ENCODE measurements around the gene MARCHF3. TPM values are rescaled to one million over a fixed set of nuclear protein-coding genes. Genes with fewer than 3 reads are reported as not detected.

MARCHF3 gene
- total RNA-seq, 4 donors from 2014 or later: 23.4 to 53.7 (median 29.3) TPM

- TF ChIP-seq, protein P1, sequence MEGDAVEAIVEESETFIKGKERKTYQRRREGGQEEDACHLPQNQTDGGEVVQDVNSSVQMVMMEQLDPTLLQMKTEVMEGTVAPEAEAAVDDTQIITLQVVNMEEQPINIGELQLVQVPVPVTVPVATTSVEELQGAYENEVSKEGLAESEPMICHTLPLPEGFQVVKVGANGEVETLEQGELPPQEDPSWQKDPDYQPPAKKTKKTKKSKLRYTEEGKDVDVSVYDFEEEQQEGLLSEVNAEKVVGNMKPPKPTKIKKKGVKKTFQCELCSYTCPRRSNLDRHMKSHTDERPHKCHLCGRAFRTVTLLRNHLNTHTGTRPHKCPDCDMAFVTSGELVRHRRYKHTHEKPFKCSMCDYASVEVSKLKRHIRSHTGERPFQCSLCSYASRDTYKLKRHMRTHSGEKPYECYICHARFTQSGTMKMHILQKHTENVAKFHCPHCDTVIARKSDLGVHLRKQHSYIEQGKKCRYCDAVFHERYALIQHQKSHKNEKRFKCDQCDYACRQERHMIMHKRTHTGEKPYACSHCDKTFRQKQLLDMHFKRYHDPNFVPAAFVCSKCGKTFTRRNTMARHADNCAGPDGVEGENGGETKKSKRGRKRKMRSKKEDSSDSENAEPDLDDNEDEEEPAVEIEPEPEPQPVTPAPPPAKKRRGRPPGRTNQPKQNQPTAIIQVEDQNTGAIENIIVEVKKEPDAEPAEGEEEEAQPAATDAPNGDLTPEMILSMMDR (IDR thresholded peaks at IDR 0.05): no peak
- TF ChIP-seq POLR2A (IDR thresholded peaks at IDR 0.05): no peak
- WGBS, 2 donors: 36 to 44% methylated on average over 3 of the region's 3 CpGs
- no peak overlapping the region for H3K4me3 ChIP-seq (ENCODE audit: low read depth, poor library complexity, severe bottlenecking)
- DNase-seq (ENCODE audit: low spot score in 2 of 2): no peak
- intact Hi-C loops (cut with DNase I; ENCODE audit: low total_unique reads): no loop called here
Observed at GRCh38 chr5:126865299-126865698, 165.1 kb downstream of the MARCHF3 start.

DNA sequence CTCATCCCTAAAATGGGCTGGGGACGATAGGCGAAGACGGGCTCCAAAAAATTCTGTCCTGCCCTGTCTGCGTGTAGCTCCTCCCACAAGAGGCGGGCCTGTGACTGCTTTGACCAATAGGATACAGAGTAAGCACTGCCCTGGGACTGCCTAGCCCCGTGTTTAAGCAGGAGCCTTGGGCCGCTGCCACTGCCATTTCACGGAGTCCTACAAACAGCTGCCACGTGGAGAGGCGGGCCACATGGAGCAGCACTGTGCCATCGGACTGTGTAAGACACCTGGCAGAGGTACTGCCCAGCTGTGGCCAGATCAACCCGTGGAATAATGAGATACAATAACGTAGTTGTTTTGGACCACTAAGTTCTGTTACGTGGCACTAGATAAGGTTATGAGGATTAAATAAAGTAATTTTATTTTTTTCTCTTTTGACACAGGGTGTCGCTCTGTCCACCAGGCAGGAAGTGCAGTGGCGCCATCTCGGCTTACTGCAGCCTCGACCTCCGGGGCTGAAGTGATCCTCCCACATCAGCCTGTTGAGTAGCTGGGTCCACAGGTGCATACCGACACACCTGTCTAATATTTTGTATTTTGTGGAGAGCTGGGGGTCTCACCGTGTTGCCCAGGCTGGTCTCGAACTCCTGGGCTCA is 166.2 kb downstream of the MARCHF3 start:
- no peak for TF ChIP-seq POLR2A (IDR thresholded peaks at IDR 0.05)
- TF ChIP-seq, protein P1 (IDR thresholded peaks at IDR 0.05): no peak
- intact Hi-C loops (cut with DNase I; ENCODE audit: low total_unique reads): no loop called here
- H3K4me3 ChIP-seq (ENCODE audit: low read depth, poor library complexity, severe bottlenecking): no peak overlapping the region
- DNase-seq (ENCODE audit: low spot score in 2 of 2): no peak
- WGBS, 2 donors: 90 to 94% methylated on average over 22 of the region's 22 CpGs

- WGBS, 2 donors: 93 to 96% methylated on average over 4 of the region's 4 CpGs
- TF ChIP-seq POLR2A (IDR thresholded peaks at IDR 0.05): no peak
- TF ChIP-seq, protein P1 (IDR thresholded peaks at IDR 0.05): no peak
- no peak for DNase-seq (ENCODE audit: low spot score in 2 of 2)
- no peak overlapping the region for H3K4me3 ChIP-seq (ENCODE audit: low read depth, poor library complexity, severe bottlenecking)
- intact Hi-C loops (cut with DNase I; ENCODE audit: low total_unique reads): no loop called here
Observed at GRCh38 chr5:126863402-126863801, 167.0 kb downstream of the MARCHF3 start.

DNA sequence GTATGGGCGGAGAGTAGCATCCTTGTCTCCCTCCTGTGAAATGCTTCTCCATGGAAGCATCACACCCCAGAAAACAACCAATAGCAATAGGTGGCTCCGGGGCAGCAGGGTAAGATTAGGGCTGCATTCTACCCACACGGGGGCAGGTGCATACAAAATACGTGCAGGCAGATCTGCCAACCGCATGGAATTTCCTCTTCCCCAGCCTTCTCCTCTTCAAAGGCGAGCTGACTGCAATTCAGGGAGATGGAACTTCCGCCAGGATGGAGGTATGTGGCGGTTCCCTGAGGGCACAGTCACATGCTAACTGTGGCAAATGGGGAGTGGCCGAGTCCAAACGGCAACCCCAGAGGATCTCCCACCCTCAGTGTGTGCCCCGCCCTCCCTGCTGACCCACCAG is 171.9 kb downstream of the MARCHF3 start:
- no peak overlapping the region for H3K4me3 ChIP-seq (ENCODE audit: low read depth, poor library complexity, severe bottlenecking)
- TF ChIP-seq POLR2A (IDR thresholded peaks at IDR 0.05): no peak
- TF ChIP-seq, protein P1 (IDR thresholded peaks at IDR 0.05): no peak
- WGBS, 2 donors: 48 to 75% methylated on average over 11 of the region's 11 CpGs
- intact Hi-C loops (cut with DNase I; ENCODE audit: low total_unique reads): no loop called here
- DNase-seq (ENCODE audit: low spot score in 2 of 2): no peak

DNA sequence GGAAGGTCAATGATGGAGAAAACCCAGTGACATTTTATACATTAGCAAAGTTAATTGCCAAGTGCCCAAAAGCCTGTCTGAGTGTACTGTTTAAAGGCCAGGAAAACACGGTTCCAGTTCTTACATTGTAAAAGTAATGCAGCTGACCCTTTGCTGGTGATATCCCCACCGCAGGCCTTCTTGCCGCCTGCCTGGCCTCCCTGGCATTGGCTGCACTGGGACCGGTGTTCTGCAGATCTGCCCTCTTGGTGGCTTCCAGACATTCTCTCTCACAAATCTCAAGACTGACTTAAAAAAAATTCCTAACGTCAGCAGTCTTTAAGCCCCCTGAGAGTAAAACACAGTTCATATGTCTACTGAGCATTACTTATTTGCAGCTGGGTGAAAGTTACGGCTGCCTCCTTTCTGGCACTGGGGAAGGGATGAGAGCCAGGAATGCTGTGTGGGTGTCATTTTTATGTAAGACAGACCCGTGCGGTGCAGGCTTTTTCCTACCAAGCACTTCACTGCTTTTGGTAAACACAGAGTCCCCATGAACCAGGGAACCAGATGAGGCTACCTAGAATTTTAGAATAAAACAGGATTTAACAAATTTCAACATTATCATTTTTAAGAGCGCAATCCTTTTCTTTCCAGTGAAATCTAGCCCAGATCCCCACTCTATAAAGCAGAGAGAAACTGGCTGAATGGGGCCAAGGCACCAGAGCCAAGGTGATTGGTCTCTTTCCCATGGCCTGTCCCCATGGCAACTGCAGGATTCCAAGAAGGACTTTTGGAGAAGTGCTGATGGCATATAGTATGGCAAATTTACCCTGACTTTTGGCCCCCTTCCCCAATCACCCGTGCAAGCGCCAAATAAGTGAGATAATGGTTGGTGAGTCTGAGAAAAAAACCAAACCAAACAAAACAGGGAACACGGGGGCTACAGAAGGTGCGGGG is 172.6 kb downstream of the MARCHF3 start:
- DNase-seq (ENCODE audit: low spot score in 2 of 2): no peak
- WGBS, 2 donors: 62 to 67% methylated on average over 13 of the region's 13 CpGs
- TF ChIP-seq, protein P1 (IDR thresholded peaks at IDR 0.05): no peak
- TF ChIP-seq POLR2A (IDR thresholded peaks at IDR 0.05): no peak
- H3K4me3 ChIP-seq (ENCODE audit: low read depth, poor library complexity, severe bottlenecking): no peak overlapping the region
- intact Hi-C loops (cut with DNase I; ENCODE audit: low total_unique reads): no loop called here
